Fibroblast of mammary gland (primary cell): ENCODE results near the gene TIPARP.
"Not testable (repeated sequence)": the region's sequence is repeated elsewhere in the genome, so short reads cannot be mapped to it uniquely, and the experiment has no call there.

ENCODE experiments used
- DNase-seq: peaks from one replicate; pipeline ENCODE4 v3.0.0-alpha.2; 2010; ENCODE audit warnings: low read depth
- H3K4me3 ChIP-seq: 2 replicates; pipeline ENCODE4 v1.5.1; 2011; ENCODE audit warnings: low read depth, mild to moderate bottlenecking, low read length, moderate library complexity; ENCODE audit not compliant: control insufficient read depth
- CTCF ChIP-seq: conservative IDR thresholded peaks from 2 replicates; pipeline ENCODE4 v1.5.1; 2011; ENCODE audit warnings: low read depth, low read length, inconsistent platforms; ENCODE audit not compliant: control insufficient read depth, insufficient read depth

The TIPARP gene

GRCh38 chr3:156707588-156707987 is 33.2 kb downstream of the TIPARP start:
- DNase-seq, result no peak
- H3K4me3 ChIP-seq, result no peak overlapping the region

GRCh38 chr3:156710429-156710828 is 36.0 kb downstream of the TIPARP start:
- H3K4me3 ChIP-seq, result no peak overlapping the region
- no peak for TF ChIP-seq CTCF
- DNase-seq, result no peak

More at GRCh38 chr3:156707588-156707987, 33.2 kb downstream of the TIPARP start:
- TF ChIP-seq CTCF, result no peak

GRCh38 chr3:156711113-156711512 is 36.7 kb downstream of the TIPARP start:
- TF ChIP-seq CTCF, result no peak
- DNase-seq, result no peak
- no peak overlapping the region for H3K4me3 ChIP-seq

- not testable (repeated sequence) for H3K4me3 ChIP-seq
- DNase-seq, result peak; percentile 48
Observed at GRCh38 chr3:156711944-156712343, 37.6 kb downstream of the TIPARP start.

GRCh38 chr3:156716105-156716862 is 41.9 kb downstream of the TIPARP start:
- no peak for TF ChIP-seq CTCF
- DNase-seq, result no peak
- H3K4me3 ChIP-seq, result no peak overlapping the region

- TF ChIP-seq CTCF, result no peak
- no peak for DNase-seq
- no peak overlapping the region for H3K4me3 ChIP-seq
Observed at GRCh38 chr3:156718622-156719306, 44.4 kb downstream of the TIPARP start.

- no peak for TF ChIP-seq CTCF
- no peak overlapping the region for H3K4me3 ChIP-seq
- no peak for DNase-seq
Observed at GRCh38 chr3:156720826-156721225, 46.4 kb downstream of the TIPARP start.
